Measurements from ENCODE around the gene NLRP3. TPM values are rescaled to one million over a fixed set of nuclear protein-coding genes. Genes with fewer than 3 reads are reported as not detected.

The NLRP3 gene
- total and polyA plus RNA-seq, 2 of the 13 experiments (the other 11 are each of a cell fraction or from before 2014, with no cell fraction given), result not detected

DNA sequence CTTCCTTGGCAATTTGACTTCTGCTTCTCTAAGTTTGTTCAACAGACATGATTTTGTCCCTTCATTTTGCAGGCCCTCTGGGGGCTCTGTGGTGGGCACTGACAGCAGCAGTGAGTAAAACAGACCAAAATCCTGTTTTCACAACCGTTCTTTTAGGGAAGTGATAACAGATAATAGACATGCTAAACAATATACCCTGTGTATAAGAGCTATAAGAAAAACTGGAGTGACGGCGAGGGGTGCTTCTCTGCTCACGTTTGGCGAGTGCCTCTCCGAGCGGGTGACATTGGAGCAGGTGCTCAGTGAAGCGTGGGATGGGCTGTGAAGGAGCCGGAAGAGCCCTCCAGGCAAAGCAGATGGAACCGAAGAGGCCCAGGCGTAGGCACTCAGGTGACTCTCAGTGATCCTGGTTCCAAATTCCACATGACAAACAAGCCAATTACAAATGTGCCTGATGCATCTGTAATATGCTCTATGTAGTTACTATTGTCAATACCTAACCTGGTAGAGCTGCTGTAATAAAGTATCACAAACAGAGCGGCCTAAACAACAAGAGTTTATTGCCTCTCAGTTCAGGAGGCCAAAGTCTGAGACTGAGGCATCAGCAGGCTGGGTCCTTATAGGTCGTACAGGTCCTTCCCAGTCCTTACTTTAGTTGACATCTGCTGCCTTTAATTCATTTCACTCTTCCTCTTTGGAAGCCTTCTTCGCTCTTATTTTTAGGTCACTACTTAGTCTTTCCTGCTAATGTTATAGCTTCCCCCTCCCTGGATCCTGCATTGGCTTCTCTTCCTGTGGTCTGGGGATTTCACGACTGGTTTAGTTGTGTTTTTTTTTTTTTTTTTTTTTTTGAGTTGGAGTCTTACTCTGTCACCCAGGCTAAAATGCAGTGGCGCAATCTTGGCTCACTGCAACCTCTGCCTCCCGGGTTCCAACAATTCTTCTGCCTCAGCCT, 21.9 kb downstream of the NLRP3 start:
- H3K4me3 ChIP-seq (replicated peaks in 1 of 3; ENCODE audit: insufficient read depth in 1 of 3, low read depth in 2 of 3, low read length in 3 of 3), result no peak overlapping the region
- H3K36me3 ChIP-seq (replicated peaks in 1 of 2; ENCODE audit: control insufficient read depth in 1 of 2, insufficient read depth in 2 of 2, low read length in 2 of 2), result no peaks in the 10 kb centered on the region
- no peak for DNase-seq (ENCODE audit: low spot score)
- no peak overlapping the region for H3K4me2 ChIP-seq (ENCODE audit: low read depth, low read length)
- H3K27ac ChIP-seq (ENCODE audit: extremely low read length, insufficient read depth, low read length), result no peak overlapping the region
- ATAC-seq, result no peak
- no peak overlapping the region for H2AFZ ChIP-seq (ENCODE audit: low read length)
- no peak for FAIRE-seq
- no peak overlapping the region for H3K9ac ChIP-seq (ENCODE audit: insufficient read depth, low read depth, low read length)
- TF ChIP-seq NFYC (CRISPR knock-in tag; IDR thresholded peaks at IDR 0.05), result no peak
- no peak for TF ChIP-seq ZFP41 (CRISPR knock-in tag; IDR thresholded peaks at IDR 0.05; ENCODE audit: borderline replicate concordance)
- no peak for TF ChIP-seq CC2D1A (CRISPR knock-in tag; IDR thresholded peaks at IDR 0.05)
- no peak for TF ChIP-seq IRF9 (CRISPR knock-in tag; IDR thresholded peaks at IDR 0.05; ENCODE audit: borderline replicate concordance)
- no peak for TF ChIP-seq POGZ (CRISPR knock-in tag; IDR thresholded peaks at IDR 0.05)
- no peak for TF ChIP-seq PAX8 (CRISPR knock-in tag; IDR thresholded peaks at IDR 0.05; ENCODE audit: borderline replicate concordance)
- no peak for TF ChIP-seq KLF11 (CRISPR knock-in tag; IDR thresholded peaks at IDR 0.05)
- TF ChIP-seq ZNF225 (CRISPR knock-in tag; IDR thresholded peaks at IDR 0.05), result no peak
- no peak for TF ChIP-seq PRDM4 (CRISPR knock-in tag; IDR thresholded peaks at IDR 0.05; ENCODE audit: borderline replicate concordance)
- no peak for TF ChIP-seq ZNF367 (CRISPR knock-in tag; IDR thresholded peaks at IDR 0.05; ENCODE audit: borderline replicate concordance)
- no peak for TF ChIP-seq HOXA3 (CRISPR knock-in tag; IDR thresholded peaks at IDR 0.05)
- TF ChIP-seq AGO1 (IDR thresholded peaks at IDR 0.05; ENCODE audit: low read depth, low read length, poor library complexity, severe bottlenecking), result no peak
- TF ChIP-seq ASH2L (IDR thresholded peaks at IDR 0.05; ENCODE audit: insufficient read length, low read depth, low read length), result no peak
- TF ChIP-seq IRX3 (CRISPR knock-in tag; IDR thresholded peaks at IDR 0.05; ENCODE audit: borderline replicate concordance, low read depth), result no peak
- no peak for TF ChIP-seq SSRP1 (CRISPR knock-in tag; IDR thresholded peaks at IDR 0.05)
- TF ChIP-seq CTCF (CRISPR knock-in tag; IDR thresholded peaks at IDR 0.05), result no peak
- TF ChIP-seq ZNF446 (CRISPR knock-in tag; IDR thresholded peaks at IDR 0.05), result no peak
- TF ChIP-seq SNAPC2 (CRISPR knock-in tag; IDR thresholded peaks at IDR 0.05), result no peak
- no peaks in the 10 kb centered on the region for H3K9me3 ChIP-seq (ENCODE audit: low read length)
- H4K20me1 ChIP-seq (ENCODE audit: insufficient read depth, low read length), result no peaks in the 10 kb centered on the region
- no peaks in the 10 kb centered on the region for H3K4me1 ChIP-seq (ENCODE audit: insufficient read depth, low read length)
- CTCF ChIA-PET (ENCODE audit: low intra/inter-chr PET ratio, low total read pairs), result no interaction called here
- in situ Hi-C loops (cut with HindIII; ENCODE audit: extremely low pct_ligation_motif_present, low pct_unique_long_range_greater_than_20kb) (no loop called here), intact Hi-C loops (cut with micrococcal nuclease; ENCODE audit: unreplicated experiment) (no loop called here)
- BruUV-seq (replicated peaks), result no TSS peak
- WGBS (ENCODE audit: low lambda C conversion rate), result 4% methylated on average over 17 of the region's 17 CpGs
- no peaks in the 10 kb centered on the region for H3K79me2 ChIP-seq (ENCODE audit: insufficient read depth, low read length)
- H3K27me3 ChIP-seq (ENCODE audit: control insufficient read depth in 1 of 2, insufficient read depth in 2 of 2, low read length in 2 of 2), result peaks cover 4 to 17% of the 10 kb centered on the region in 2 experiments; a peak in 3 of 5 replicates
- POLR2A ChIA-PET, result no interaction called here

All from HepG2 (cell line).